Glomerular endothelial cell (primary cell): ENCODE data around the gene CARF. TPM values are rescaled to one million over a fixed set of nuclear protein-coding genes. Genes with fewer than 3 reads are reported as not detected.
"Not testable (repeated sequence)": the region's sequence is repeated elsewhere in the genome, so short reads cannot be mapped to it uniquely, and the experiment has no call there.

ENCODE experiments used
- DNase-seq: peaks from one replicate; pipeline ENCODE4 v3.0.0-alpha.2; 2011; ENCODE audit warnings: low read depth, low spot score; ENCODE audit errors: extremely low read depth
- total RNA-seq: library from RNA; depleted of rRNA; stranded (reverse); fragments of >200 nt; gene quantifications from 2 replicates; pipeline ENCODE4 v1.2.3, GENCODE V29; 2015

CARF gene
- total RNA-seq, 1 donor from 2014 or later = 4.4 TPM

DNA sequence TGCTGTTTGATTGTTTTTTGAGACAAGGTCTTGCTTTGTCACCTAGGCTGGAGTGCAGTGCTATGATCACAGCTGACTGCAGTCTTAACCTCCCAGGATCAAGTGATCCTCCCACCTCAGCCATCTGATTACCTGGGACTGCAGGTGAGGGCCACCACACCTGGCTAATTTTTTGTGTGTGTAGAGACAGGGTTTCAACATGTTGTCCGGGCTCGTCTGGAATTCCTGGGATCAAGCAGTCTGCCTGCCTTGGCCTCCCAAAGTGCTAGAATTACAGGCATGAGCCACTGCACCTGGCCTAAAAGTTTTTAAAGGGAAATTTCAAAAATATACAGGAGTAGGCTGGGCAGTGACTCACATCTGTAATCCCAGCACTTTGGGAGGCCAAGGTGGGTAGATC, 22.4 kb downstream of the CARF start:
- DNase-seq = no peak

DNA sequence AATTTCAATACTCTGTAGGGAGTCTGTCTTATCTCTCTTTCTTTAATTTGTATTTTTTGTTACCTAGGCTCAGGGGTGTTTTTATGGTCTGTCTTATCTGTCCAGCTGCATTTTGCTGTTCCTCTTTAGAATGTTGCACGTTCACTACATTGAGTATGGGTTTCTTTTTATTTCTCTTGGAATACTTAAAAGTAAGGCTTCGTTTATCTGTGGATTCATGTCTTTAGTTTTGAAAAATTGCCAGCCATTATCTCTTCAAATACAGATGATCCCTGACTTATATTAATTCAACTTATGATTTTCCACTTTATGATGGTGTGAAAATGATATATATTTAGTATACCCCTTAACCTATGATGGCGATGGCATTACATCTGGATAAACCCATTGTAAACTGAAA, 26.9 kb downstream of the CARF start:
- DNase-seq = no peak

DNA sequence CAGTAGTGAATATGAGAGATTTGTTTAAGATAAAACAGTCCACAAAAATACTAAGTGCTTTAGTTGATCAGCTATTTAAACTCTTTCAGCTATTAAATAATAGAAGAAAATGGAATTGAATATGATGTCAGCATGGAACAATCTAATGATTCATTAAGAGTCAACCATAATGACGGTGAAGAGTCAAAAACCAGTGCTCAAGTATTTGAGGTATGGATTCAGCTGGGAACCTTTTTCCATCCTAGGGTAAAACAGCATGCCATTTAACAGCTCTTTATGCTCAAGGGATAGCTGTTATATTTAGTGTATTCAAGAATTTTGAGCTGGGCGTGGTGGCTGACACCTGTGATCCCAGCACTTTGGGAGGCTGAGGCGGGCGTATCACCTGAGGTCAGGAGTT, 29.7 kb downstream of the CARF start:
- no peak for DNase-seq

DNA sequence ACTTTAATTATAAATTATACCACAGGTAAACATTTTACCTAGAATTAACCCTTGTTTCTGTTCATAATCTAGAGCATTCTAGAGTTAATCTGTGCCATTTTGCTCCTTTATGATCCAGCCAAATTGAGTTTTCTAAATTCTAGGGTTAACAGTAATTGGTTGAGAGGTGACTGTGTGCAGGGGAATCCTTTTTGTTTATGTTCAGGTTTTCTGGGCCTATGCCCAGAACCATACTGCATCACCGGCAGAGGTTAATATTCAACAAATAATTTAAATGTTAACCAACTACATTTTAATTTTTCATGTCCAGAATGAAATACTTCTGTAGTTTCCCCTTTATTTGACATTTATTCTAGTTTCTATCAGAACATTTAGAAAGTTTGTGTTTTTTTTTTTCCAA, 32.3 kb downstream of the CARF start:
- no peak for DNase-seq

- DNase-seq = no peak
These were observed 32.7 kb downstream of the CARF start for GRCh38 chr2:202944816-202945215.

DNA sequence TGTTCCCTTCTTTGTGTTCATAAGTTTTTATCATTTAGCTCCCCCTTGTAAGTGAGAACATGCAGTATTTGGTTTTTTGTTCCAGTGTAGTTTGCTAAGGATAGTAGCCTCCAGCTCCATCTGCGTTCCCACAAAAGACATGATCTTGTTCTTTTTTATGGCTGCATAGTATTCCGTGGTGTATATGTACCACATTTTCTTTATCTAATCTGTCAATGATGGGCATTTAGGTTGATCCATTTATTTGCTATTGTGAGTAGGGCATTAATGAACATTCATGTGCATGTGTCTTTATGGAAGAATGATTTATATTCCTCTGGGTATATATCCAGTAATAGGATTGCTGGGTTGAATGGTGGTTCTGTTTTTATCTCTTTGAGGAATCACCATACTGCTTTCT, 33.4 kb downstream of the CARF start:
- DNase-seq = no peak

DNA sequence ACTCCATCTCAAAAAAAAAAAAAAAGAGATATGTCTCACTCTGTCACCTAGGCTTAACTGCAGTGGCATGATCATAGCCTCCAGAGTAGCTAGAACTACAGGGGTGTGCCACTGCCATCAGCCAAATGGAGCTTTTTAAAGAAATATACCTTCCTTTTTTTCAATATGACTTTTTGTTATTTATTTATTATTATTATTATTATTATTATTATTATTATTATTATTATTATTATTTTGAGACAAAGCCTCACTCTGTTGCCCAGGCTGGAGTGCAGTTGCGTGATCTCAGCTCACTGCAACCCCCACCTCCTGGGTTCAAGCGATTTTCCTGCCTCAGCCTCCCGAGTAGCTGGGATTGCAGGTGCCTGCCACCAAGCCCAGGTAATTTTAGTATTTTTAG, 37.3 kb downstream of the CARF start:
- not testable (repeated sequence) for DNase-seq

DNA sequence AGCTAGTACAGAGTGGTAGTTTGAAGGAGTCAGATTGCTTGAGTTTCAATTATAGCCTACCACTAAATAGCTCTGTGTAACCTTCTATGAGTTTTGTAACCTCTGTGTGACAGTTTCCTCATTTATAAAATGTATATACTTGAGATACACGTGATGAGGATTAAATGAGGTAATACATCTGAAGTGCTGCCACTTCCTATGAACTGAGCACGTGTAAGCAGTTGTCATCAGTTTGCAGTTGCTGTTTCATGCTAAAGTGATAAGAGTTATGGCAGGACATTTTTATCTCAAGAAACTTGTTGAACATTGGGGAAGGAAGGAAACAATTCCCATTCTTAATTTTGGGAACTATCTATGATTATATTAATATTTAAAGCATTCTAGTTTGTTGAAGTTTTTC, 38.5 kb downstream of the CARF start:
- no peak for DNase-seq

DNA sequence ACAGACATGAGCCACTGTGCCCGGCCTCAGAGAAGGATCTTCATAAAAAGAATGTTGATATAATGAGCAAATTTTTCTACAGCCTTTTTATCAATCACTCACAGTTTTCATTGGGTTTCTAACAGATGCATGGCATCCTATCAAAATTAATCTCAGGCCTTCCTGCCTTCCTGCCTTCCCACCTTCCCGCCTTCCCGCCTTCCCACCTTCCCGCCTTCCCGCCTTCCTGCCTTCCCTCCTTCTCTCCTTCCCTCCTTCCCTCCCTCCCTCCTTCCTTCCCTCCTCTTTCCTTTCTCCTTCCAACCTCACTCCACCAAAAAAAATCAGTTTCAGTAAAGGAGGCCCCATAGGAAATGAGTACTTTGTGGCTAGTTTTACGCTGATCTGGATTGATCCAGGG, 48.4 kb downstream of the CARF start:
- no peak for DNase-seq

DNA sequence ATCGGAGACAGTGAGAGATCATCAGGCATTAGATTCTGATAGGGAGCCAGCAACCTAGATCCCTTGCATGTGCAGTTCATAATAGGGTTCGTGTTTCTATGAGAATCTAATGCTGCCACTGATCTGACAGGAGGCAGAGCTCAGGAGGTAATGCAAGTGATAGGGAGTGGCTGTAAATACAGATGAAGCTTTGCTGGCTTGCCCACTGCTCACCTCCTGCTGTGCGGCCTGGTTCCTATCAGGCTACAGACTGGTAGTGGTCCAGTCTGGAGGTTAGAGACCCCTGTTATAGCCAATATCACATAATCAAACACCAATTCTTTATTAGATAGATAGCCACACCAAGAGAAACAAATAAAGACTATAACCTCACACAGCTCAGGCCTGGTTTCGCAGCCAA, 51.6 kb downstream of the CARF start:
- DNase-seq = no peak

- peak; percentile 23 for DNase-seq
These were observed 53.9 kb downstream of the CARF start for GRCh38 chr2:202965810-202966460.

DNA sequence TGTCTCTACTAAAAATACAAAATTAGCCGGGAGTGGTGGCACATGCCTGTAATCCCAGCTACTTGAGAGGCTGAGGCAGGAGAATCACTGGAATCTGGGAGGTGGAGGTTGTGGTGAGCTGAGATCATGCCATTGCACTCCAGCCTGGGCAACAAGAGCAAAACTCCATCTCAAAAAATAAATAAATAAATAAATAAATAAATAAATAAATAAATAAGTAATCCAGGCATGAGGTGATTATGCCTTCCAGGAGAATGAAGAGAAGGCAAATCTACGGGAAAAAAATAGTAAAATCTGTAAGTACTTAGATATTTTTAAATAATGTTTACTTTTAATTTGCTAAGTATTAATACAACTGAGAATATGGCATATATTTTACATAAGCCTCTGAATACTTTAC, 57.3 kb downstream of the CARF start:
- DNase-seq = not testable (repeated sequence)

DNA sequence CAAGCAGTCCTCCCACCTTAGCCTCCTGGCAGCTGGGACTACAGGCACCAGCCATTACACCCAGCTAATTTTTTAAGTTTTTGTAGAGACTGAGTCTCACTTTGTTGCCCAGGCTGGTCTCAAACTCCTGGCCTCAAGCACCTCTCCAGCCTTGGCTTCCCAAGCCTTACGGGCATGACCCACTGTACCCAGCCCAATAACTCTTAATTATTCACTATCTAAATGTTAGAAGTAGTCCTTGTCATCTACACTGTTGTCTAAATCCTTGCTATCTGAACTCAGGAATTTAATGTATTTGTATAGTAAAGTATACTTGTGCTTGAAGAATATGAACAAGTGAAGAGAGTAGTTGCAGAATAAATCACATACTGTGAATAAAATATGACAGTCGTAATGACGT, 64.7 kb downstream of the CARF start:
- DNase-seq = no peak

DNA sequence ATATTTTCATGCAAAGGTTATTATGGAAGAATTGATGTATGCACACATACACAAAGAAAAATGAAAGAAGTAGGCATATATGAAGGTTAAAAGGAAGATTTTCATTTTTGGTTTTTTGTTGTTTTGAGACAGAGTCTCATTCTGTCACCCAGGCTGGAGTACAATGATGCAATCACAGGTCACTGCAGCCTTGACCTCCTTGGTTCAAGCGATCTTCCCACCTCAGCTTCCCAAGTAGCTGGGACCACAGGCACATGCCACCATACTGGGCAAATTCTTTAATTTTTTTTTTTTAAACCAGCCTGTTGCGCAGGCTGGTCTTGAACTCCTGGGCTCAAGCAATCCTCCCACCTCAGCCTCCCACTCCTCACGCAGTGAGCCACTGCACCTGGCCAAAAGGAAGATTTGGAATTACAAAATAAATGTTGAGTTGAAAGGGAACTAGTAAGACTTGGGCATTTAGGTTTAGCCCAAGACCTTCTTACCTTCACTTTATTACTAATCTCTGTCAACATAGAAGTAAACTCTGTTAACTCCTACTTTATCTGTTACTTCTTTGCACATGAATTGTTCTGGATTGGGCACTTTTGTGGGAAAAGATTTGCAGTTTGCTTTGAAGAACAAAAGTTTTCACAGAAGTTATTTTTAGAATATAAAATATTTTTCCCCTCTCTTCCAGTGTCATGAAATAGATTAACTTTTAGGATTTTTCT, 70.9 kb downstream of the CARF start:
- no peak for DNase-seq

GRCh38 chr2:202989749-202990148, 77.7 kb downstream of the CARF start:
- no peak for DNase-seq

- no peak for DNase-seq
These were observed 78.4 kb downstream of the CARF start for GRCh38 chr2:202990501-202990900.

- DNase-seq = not testable (repeated sequence)
These were observed 85.0 kb downstream of the CARF start for GRCh38 chr2:202997113-202997512.

DNA sequence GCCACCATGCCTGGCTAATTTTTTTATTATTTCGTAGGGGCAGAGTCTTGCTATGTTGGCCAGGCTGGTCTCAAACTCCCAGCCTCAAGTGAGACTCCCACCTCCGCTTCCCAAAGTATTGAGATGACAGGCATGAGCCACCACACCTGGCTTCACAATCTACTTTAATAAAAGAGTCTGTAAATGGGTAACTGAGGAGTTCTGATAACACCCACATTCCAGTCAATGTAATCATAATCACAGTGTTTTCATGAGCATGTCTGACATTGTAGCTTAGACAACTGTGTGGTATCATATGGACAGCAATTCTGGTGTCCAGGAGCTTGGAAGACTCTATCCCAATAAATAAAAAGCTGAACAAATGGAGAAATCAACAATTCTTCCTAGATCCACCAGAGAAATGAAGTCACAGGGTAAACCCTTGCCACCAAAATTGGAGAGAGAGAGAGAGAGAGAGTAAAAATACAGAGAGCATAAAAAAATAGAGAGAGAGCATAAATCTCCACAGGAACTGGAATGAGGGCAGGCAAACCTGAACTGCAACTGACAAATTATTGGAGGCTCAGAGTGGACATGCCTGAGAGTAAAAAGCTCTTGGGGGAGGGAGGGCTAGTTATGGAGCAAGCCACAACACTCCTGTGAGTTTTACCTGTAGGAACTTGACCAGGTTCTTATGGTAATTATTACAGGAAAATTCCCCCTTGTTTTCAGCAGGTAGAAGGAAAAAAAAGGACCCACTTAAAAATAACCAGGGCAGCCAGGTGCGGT, 90.2 kb downstream of the CARF start:
- no peak for DNase-seq

GRCh38 chr2:203003716-203004115, 91.6 kb downstream of the CARF start:
- DNase-seq = no peak

DNA sequence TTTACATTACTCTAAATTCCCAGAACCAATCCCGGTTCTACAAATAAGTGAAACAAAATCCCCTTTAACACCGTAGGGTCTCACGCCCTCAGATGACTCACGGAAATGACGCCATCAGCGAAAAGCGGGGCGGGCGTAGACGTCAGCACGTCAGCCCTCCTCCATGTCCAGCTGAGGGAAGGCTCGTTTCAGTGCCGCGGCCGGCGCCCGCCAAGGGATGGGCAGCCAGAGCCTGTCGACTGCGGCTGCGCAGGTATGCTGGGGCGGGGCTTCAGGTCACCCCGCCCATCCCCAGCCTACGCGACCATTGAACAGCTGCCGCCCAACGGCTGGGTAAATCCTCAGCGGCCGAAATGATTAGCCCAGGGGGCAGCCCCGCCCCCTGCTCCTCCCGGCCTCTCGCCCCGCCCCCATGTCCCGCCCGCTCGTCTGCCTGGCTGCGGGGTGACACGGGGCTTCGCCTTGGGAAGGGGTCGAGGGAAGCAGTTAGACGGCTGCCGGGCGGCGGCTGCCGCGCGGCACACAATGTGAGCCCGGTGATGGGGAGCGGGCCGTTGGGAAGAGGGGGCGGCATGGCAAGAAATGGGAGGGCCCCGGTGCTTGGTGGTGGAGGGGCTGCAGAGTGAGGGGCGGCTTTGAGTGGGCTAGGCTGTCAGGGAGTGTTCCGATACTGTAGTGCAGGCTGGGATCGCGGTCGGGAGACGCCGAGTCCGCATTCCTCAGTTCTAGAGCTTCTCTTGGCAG, 102.6 kb downstream of the CARF start, which contains the start of gene NBEAL1:
NBEAL1 (plus strand) TSS at position 420 of the 744 bp plus-strand sequence. CDS start 1,510 bp downstream, outside the sequence.
- peak; percentile 95 for DNase-seq

- no peak for DNase-seq
These were observed 104.6 kb downstream of the CARF start for GRCh38 chr2:203016716-203017115.
